Activated CD4-positive, alpha-beta memory T cell treated with anti-CD3 and anti-CD28 coated beads, Interleukin-2, amount 10 ng/mL, durations not matched to agents 7 days and 5 days (primary cell): ENCODE measurements around the gene CLEC3B. TPM values are rescaled to one million over a fixed set of nuclear protein-coding genes. Genes with fewer than 3 reads are reported as not detected.
"Not testable (repeated sequence)": the region's sequence is repeated elsewhere in the genome, so short reads cannot be mapped to it uniquely, and the experiment has no call there.

Experiments used
- CTCF ChIA-PET: fragments of 350-600 bp; sonication (Branson Sonifier 250); formaldehyde crosslinking; loops from one replicate; lab custom pipeline; 2021; ENCODE audit warnings: antibody characterized with exemption, inconsistent platforms; lab: Charles Lee
- POLR2A ChIA-PET: fragments of 350-600 bp; sonication (Branson Sonifier 250); formaldehyde crosslinking; loops from one replicate; lab custom pipeline; 2021; ENCODE audit warnings: antibody characterized with exemption; lab: Charles Lee
- DNase-seq: peaks from one replicate; pipeline ENCODE4 v3.0.0-alpha.2; 2020
- H3K27ac Mint-ChIP-seq: one replicate; pipeline ENCODE4 v1.8.0; 2021; ENCODE audit warnings: mild to moderate bottlenecking, mixed read lengths
- H3K27me3 Mint-ChIP-seq: one replicate; pipeline ENCODE4 v1.8.0; 2021; ENCODE audit warnings: mixed read lengths
- H3K36me3 Mint-ChIP-seq: one replicate; pipeline ENCODE4 v1.8.0; 2021; ENCODE audit warnings: low read depth, mixed read lengths
- H3K4me1 Mint-ChIP-seq: one replicate; pipeline ENCODE4 v1.8.0; 2021; ENCODE audit warnings: mixed read lengths
- H3K4me3 Mint-ChIP-seq: one replicate; pipeline ENCODE4 v1.8.0; 2021; ENCODE audit warnings: mild to moderate bottlenecking, mixed read lengths
- H3K9me3 Mint-ChIP-seq: one replicate; pipeline ENCODE4 v1.8.0; 2021; ENCODE audit warnings: mixed read lengths
- total RNA-seq, 2 experiments: library from RNA; stranded (reverse); gene quantifications; one replicate each; pipeline ENCODE4 v1.2.3, GENCODE V29; 2021

The CLEC3B gene
- total RNA-seq = not detected

DNA sequence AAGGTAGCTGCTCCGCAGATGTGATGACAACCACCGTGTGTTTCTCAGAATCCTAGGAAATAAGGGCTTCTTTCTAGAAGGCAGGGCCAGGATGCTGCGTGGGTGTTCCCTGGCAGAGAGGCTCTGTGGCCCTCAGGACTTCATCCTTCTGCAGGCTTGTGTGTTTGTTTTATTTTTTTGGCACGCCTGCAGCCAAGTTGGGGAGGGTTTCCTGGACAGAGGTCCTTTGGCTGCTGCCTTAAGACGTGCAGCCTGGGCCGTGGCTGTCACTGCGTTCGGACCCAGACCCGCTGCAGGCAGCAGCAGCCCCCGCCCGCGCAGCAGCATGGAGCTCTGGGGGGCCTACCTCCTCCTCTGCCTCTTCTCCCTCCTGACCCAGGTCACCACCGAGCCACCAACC is at the start of gene CLEC3B:
Gene CLEC3B, plus strand, starts transcription at position 266 of the 400 bp plus-strand sequence. Its CDS starts 60 bp downstream, at position 326.
- POLR2A ChIA-PET = no interaction called here
- Mint-ChIP-seq H3K27me3 (peaks cover 17% of the 10 kb centered on the region), H3K27ac (no peak within 1 kb of the TSS), H3K36me3 (no peaks in the 10 kb centered on the region), H3K4me3 (no peak within 1 kb of the TSS), H3K4me1 (peaks cover 2% of the 10 kb centered on the region), H3K9me3 (no peaks in the 10 kb centered on the region)
- DNase-seq = no peak
- CTCF ChIA-PET = no interaction called here

DNA sequence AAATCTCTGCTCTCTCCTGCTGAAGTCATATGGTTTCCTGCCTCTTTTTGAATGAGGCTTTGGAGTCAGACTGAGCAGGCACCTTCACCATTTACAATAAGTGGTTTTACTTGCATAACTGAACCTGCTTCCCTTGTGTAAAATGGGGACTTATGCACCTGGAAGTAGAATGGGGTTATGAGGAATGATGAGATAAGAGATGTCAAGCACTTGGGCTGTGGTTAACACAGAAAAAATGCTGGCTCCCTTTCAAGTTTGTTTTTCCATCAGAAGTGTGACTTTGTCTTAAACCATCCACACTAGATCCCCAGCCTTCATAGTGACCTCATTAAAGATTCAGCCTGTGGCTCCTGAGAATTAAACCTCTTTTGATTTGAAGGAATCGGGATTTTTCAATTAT is 44.9 kb upstream of the CLEC3B start:
- Mint-ChIP-seq H3K9me3 (no peaks in the 10 kb centered on the region), H3K4me3 (no peak overlapping the region), H3K36me3 (peaks cover 21% of the 10 kb centered on the region), H3K27me3 (no peaks in the 10 kb centered on the region), H3K27ac (no peak overlapping the region), H3K4me1 (peaks cover 76% of the 10 kb centered on the region)
- DNase-seq = no peak
- ChIA-PET CTCF (no interaction called here), POLR2A (no interaction called here)

- CTCF ChIA-PET = interaction anchor here (2.5 kb wide), 1 partner anchor 11 kb away, joined by 9 read pairs; no protein-coding TSS in a partner anchor
- H3K9me3 Mint-ChIP-seq = no peaks in the 10 kb centered on the region
- POLR2A ChIA-PET = no interaction called here
- peaks cover 20% of the 10 kb centered on the region for H3K36me3 Mint-ChIP-seq
- H3K27me3 Mint-ChIP-seq = no peaks in the 10 kb centered on the region
- H3K4me3 Mint-ChIP-seq = no peak overlapping the region
- no peak for DNase-seq
- peaks cover 73% of the 10 kb centered on the region for H3K4me1 Mint-ChIP-seq
- peak overlapping the region; percentile 47 for H3K27ac Mint-ChIP-seq
These were observed 44.4 kb upstream of the CLEC3B start for GRCh38 chr3:44981751-44982150.

GRCh38 chr3:44982817-44983216 is 43.3 kb upstream of the CLEC3B start:
- H3K27me3 Mint-ChIP-seq = no peaks in the 10 kb centered on the region
- POLR2A ChIA-PET = interaction anchor here (1.0 to 2.2 kb wide), 2 partner anchors 11 to 221 kb away, joined by 3 to 7 read pairs; partner anchors contain the start of genes KIAA1143 and KIF15

DNA sequence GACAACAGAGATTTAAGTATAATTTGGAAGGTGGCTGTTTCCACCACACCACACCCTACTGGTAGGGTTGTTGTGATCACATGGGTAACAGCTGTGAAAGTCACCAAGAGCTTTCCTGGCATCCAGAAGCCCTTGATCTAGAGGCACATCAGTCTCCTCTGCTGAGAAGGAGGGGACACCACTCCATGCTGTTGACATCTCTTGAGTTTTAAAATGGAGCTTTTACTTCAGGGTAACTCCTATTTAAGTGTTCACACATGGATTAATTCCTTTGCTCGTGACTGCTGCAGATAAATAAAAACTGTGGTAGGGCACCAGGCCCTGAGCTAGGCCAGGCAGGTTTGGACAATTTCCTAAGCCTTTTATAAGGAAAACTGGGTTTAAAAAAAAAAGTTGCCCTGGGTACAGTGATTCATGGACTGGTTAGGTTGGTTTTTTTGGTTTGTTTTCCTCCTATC is 42.6 kb upstream of the CLEC3B start:
- ChIA-PET POLR2A (interaction anchor here (0.7 to 2.2 kb wide), 6 partner anchors 7 to 982 kb away, joined by 3 to 16 read pairs (median 3); partner anchors contain the start of genes EXOSC7, KIAA1143, KIF15 and ZDHHC3), CTCF (interaction anchor here (2.4 to 2.5 kb wide), 2 partner anchors 9 to 53 kb away, joined by 6 to 9 read pairs; no protein-coding TSS in a partner anchor)
- H3K9me3 Mint-ChIP-seq = no peaks in the 10 kb centered on the region
- H3K27ac Mint-ChIP-seq = no peak overlapping the region
- H3K4me1 Mint-ChIP-seq = peaks cover 59% of the 10 kb centered on the region
- H3K4me3 Mint-ChIP-seq = no peak overlapping the region
- H3K27me3 Mint-ChIP-seq = no peaks in the 10 kb centered on the region
- peaks cover 11% of the 10 kb centered on the region for H3K36me3 Mint-ChIP-seq
- DNase-seq = no peak

More at GRCh38 chr3:44982817-44983216, 43.3 kb upstream of the CLEC3B start:
- Mint-ChIP-seq H3K27ac (no peak overlapping the region), H3K36me3 (peaks cover 15% of the 10 kb centered on the region), H3K4me1 (peaks cover 64% of the 10 kb centered on the region), H3K9me3 (no peaks in the 10 kb centered on the region), H3K4me3 (no peak overlapping the region)
- CTCF ChIA-PET = interaction anchor here (2.4 to 2.5 kb wide), 2 partner anchors 10 to 53 kb away, joined by 6 to 9 read pairs; no protein-coding TSS in a partner anchor
- DNase-seq = no peak

GRCh38 chr3:44984335-44984734 is 41.8 kb upstream of the CLEC3B start:
- no peak for DNase-seq
- Mint-ChIP-seq H3K27ac (no peak overlapping the region), H3K4me3 (no peak overlapping the region), H3K36me3 (peaks cover 12% of the 10 kb centered on the region), H3K4me1 (peaks cover 55% of the 10 kb centered on the region), H3K9me3 (no peaks in the 10 kb centered on the region), H3K27me3 (no peaks in the 10 kb centered on the region)
- ChIA-PET POLR2A (interaction anchor here (0.9 to 2.2 kb wide), 4 partner anchors 8 to 223 kb away, joined by 3 to 16 read pairs (median 6); partner anchors contain the start of genes EXOSC7, KIAA1143, KIF15 and ZDHHC3), CTCF (interaction anchor here (1.0 to 2.4 kb wide), 3 partner anchors 10 to 130 kb away, joined by 3 to 6 read pairs (median 4); no protein-coding TSS in a partner anchor)

- peaks cover 41% of the 10 kb centered on the region for H3K4me1 Mint-ChIP-seq
- POLR2A ChIA-PET = interaction anchor here (3.6 kb wide), 1 partner anchor 10 kb away, joined by 20 read pairs; the partner anchor contains the start of genes EXOSC7 and ZDHHC3
- H3K27me3 Mint-ChIP-seq, H3K4me3 Mint-ChIP-seq, DNase-seq, H3K27ac Mint-ChIP-seq, H3K9me3 Mint-ChIP-seq: not testable (repeated sequence)
- CTCF ChIA-PET = interaction anchor here (0.7 to 2.1 kb wide), 4 partner anchors 15 to 529 kb away, joined by 3 to 10 read pairs (median 4); no protein-coding TSS in a partner anchor
- H3K36me3 Mint-ChIP-seq = peaks cover 19% of the 10 kb centered on the region
These were observed 39.8 kb upstream of the CLEC3B start for GRCh38 chr3:44986330-44986729.

DNA sequence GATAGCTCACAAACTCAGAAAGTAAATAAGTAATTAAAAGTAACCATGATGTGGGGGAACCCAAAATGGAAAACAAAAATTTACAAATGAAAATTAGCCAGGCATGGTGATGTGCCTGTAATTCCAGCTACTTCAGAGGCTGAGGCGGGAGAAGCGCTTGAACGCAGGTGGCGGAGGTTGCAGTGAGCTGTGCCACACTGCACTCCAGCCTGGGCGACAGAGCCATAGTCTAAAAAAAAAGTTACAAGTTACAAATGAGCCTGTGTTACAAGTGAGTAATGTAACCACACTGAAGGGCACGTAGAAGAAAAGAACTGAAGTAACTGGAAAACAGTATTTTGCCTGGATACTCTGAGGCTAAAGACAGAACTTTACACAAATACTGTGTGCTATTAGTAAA is 38.8 kb upstream of the CLEC3B start:
- Mint-ChIP-seq H3K9me3 (no peaks in the 10 kb centered on the region), H3K36me3 (peaks cover 25% of the 10 kb centered on the region), H3K4me3 (no peak overlapping the region), H3K27me3 (no peaks in the 10 kb centered on the region), H3K27ac (no peak overlapping the region), H3K4me1 (peaks cover 35% of the 10 kb centered on the region)
- ChIA-PET POLR2A (interaction anchor here (3.6 kb wide), 1 partner anchor 11 kb away, joined by 20 read pairs; the partner anchor contains the start of genes EXOSC7 and ZDHHC3), CTCF (interaction anchor here (0.6 to 2.1 kb wide), 8 partner anchors 10 to 49 kb away, joined by 3 to 14 read pairs (median 5); partner anchors contain the start of genes EXOSC7 and ZDHHC3)
- no peak for DNase-seq

GRCh38 chr3:44988073-44988472 is 38.0 kb upstream of the CLEC3B start:
- DNase-seq = no peak
- H3K4me3 Mint-ChIP-seq = no peak overlapping the region
- no peaks in the 10 kb centered on the region for H3K27me3 Mint-ChIP-seq
- no peak overlapping the region for H3K27ac Mint-ChIP-seq
- no peaks in the 10 kb centered on the region for H3K9me3 Mint-ChIP-seq
- peaks cover 37% of the 10 kb centered on the region for H3K4me1 Mint-ChIP-seq
- ChIA-PET CTCF (interaction anchor here (0.6 to 2.1 kb wide), 10 partner anchors 10 to 523 kb away, joined by 3 to 14 read pairs (median 4); partner anchors contain the start of genes EXOSC7 and ZDHHC3), POLR2A (interaction anchor here (1.1 to 3.6 kb wide), 2 partner anchors 12 to 23 kb away, joined by 3 to 20 read pairs; partner anchors contain the start of genes EXOSC7 and ZDHHC3)
- peaks cover 33% of the 10 kb centered on the region for H3K36me3 Mint-ChIP-seq

- ChIA-PET POLR2A (interaction anchor here (3.6 kb wide), 1 partner anchor 13 kb away, joined by 20 read pairs; the partner anchor contains the start of genes EXOSC7 and ZDHHC3), CTCF (interaction anchor here (1.0 to 1.9 kb wide), 7 partner anchors 9 to 47 kb away, joined by 3 to 9 read pairs (median 4); partner anchors contain the start of genes EXOSC7 and ZDHHC3)
- Mint-ChIP-seq H3K27ac (no peak overlapping the region), H3K36me3 (peaks cover 36% of the 10 kb centered on the region), H3K4me3 (no peak overlapping the region), H3K9me3 (no peaks in the 10 kb centered on the region), H3K4me1 (peaks cover 28% of the 10 kb centered on the region), H3K27me3 (no peaks in the 10 kb centered on the region)
- DNase-seq = no peak
These were observed 37.0 kb upstream of the CLEC3B start for GRCh38 chr3:44989141-44989540.

- DNase-seq = no peak
- H3K4me3 Mint-ChIP-seq = no peak overlapping the region
- H3K9me3 Mint-ChIP-seq = no peaks in the 10 kb centered on the region
- H3K36me3 Mint-ChIP-seq = peaks cover 39% of the 10 kb centered on the region
- no peaks in the 10 kb centered on the region for H3K27me3 Mint-ChIP-seq
- ChIA-PET CTCF (interaction anchor here (1.3 to 4.6 kb wide), 6 partner anchors 8 to 47 kb away, joined by 3 to 33 read pairs (median 4); partner anchors contain the start of genes EXOSC7 and ZDHHC3), POLR2A (no interaction called here)
- H3K27ac Mint-ChIP-seq = no peak overlapping the region
- peaks cover 21% of the 10 kb centered on the region for H3K4me1 Mint-ChIP-seq
These were observed 36.3 kb upstream of the CLEC3B start for GRCh38 chr3:44989636-44990373.

DNA sequence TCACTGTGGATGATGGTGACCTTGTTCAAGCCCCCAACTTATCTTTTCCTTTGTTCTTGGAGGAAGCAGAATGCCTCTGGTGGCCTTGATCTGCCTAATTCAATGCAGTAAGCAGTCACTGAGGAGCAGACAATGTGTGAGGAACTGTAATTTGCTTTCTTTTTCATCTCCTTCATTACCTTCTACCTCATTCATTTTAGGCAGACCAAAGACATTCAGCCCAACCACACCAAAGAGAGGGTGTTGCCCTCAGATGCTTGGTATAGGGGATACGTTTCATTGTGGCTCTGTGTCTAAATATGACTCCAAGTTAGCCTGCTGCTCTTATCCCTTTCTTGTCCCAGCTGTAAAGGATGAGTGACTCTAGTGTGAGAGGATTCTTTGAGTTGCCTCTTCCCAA is 34.8 kb upstream of the CLEC3B start:
- ChIA-PET CTCF (interaction anchor here (1.3 to 4.6 kb wide), 6 partner anchors 10 to 45 kb away, joined by 3 to 33 read pairs (median 10); partner anchors contain the start of genes EXOSC7 and ZDHHC3), POLR2A (interaction anchor here (1.3 to 1.8 kb wide), 2 partner anchors 14 to 15 kb away, joined by 4 to 5 read pairs; partner anchors contain the start of genes EXOSC7 and ZDHHC3)
- Mint-ChIP-seq H3K27me3 (no peaks in the 10 kb centered on the region), H3K36me3 (peaks cover 46% of the 10 kb centered on the region), H3K4me1 (peaks cover 22% of the 10 kb centered on the region), H3K9me3 (no peaks in the 10 kb centered on the region), H3K4me3 (no peak overlapping the region), H3K27ac (peak overlapping the region; percentile 6)
- no peak for DNase-seq
